Panc1 (cell line): Measurements from ENCODE around the gene TBC1D2B. TPM values are rescaled to one million over a fixed set of nuclear protein-coding genes. Genes with fewer than 3 reads are reported as not detected.

Experiments used
- ATAC-seq: fragments of 200-7000 bp; cut with Tn5 transposase; 2 replicates; pipeline ENCODE4 v1.9.1; 2020; ENCODE audit warnings: mild to moderate bottlenecking, moderate library complexity
- BruUV-seq: library from RNA; stranded (reverse); fragments of 400-500 nt; replicated peaks from 2 replicates; lab custom pipeline; 2021; lab: Mats Ljungman, UMichigan
- CTCF ChIA-PET: fragments of 300-600 bp; sonication (Branson Sonifier 250); formaldehyde crosslinking; loops from one replicate; lab custom pipeline; 2022; ENCODE audit warnings: antibody characterized with exemption; lab: Charles Lee
- POLR2A ChIA-PET: fragments of 300-600 bp; sonication (Branson Sonifier 250); formaldehyde crosslinking; loops from one replicate; lab custom pipeline; 2022; ENCODE audit warnings: antibody characterized with exemption; lab: Charles Lee
- DNase-seq: peaks from one replicate; pipeline ENCODE4 v3.0.0-alpha.2; 2010; ENCODE audit warnings: low read depth, low spot score
- H3K27ac ChIP-seq: 2 replicates; pipeline ENCODE4 v1.5.1; 2011; ENCODE audit warnings: mild to moderate bottlenecking, low read length, inconsistent platforms
- H3K27me3 ChIP-seq: fragments of 200-500 bp; sonication (Bioruptor generic); 2 replicates; pipeline ENCODE4 v1.6.0; 2014; ENCODE audit warnings: low read length, inconsistent platforms; ENCODE audit not compliant: control insufficient read depth, insufficient read depth
- H3K36me3 ChIP-seq: fragments of 200-500 bp; sonication (Bioruptor generic); 2 replicates; pipeline ENCODE4 v1.5.1; 2014; ENCODE audit warnings: inconsistent platforms, mild to moderate bottlenecking, low read length, moderate library complexity; ENCODE audit not compliant: control insufficient read depth, insufficient read depth
- H3K4me1 ChIP-seq: 2 replicates; pipeline ENCODE4 v1.5.1; 2011; ENCODE audit warnings: inconsistent platforms, mild to moderate bottlenecking, low read length, moderate library complexity; ENCODE audit not compliant: control insufficient read depth, insufficient read depth
- H3K4me3 ChIP-seq, 2 experiments: 2 replicates each; pipeline ENCODE4 v1.5.1; 2011 to 2012; ENCODE audit warnings: low read depth in 2 of 2, low read length in 2 of 2, mild to moderate bottlenecking in 2 of 2, inconsistent platforms in 1 of 2, moderate library complexity in 1 of 2
- H3K9me3 ChIP-seq: fragments of 200-500 bp; sonication (Bioruptor generic); 2 replicates; pipeline ENCODE4 v1.5.1; 2014; ENCODE audit warnings: low read depth, mild to moderate bottlenecking, inconsistent platforms, low read length, moderate library complexity; ENCODE audit not compliant: control insufficient read depth, insufficient read depth
- TCF7L2 ChIP-seq: IDR thresholded peaks from 2 replicates; pipeline ENCODE4 v1.6.1; 2011; ENCODE audit warnings: mild to moderate bottlenecking, low read depth, low read length, inconsistent platforms
- in situ Hi-C: cut with HindIII; loops from 2 replicates; pipeline ENCODE4 v1.10.0; 2016; ENCODE audit warnings: low sequenced_read_pairs, low pct_unique_long_range_greater_than_20kb
- intact Hi-C: fragments of 100-400 bp; cut with micrococcal nuclease; formaldehyde crosslinking; loops from one replicate; pipeline ENCODE4 v1.10.0; 2022; ENCODE audit not compliant: unreplicated experiment
- total RNA-seq: library from RNA; stranded (reverse); gene quantifications from one replicate; pipeline ENCODE4 v1.2.1, GENCODE V29; 2021; ENCODE audit not compliant: unreplicated experiment

Gene TBC1D2B
- total RNA-seq, 1 experiment from 2014 or later = 59.3 TPM

DNA sequence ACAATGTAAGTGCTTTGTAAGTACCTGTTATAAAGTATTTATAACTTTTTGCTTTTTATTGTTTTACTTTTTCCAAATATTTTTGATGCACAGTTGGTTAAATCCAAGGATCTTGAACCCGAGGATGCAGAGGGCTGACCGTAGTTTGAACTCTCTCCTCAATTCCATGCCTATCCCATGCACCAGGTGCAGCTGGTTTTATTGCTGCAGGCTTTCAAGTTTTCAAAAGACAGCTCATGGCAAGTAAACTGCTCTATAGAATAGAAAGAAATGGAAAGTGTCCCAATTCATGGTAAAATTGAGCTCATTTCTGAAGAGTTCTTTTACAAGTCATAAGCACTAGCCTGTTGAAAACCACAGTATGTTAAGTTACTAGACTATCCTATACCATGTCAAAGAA lies 131.9 kb downstream of the TBC1D2B start:
- Histone ChIP-seq H3K9me3 (no peaks in the 10 kb centered on the region), H3K27me3 (no peaks in the 10 kb centered on the region), H3K27ac (0 out of 2 replicates have a peak overlapping the region, but pooled peaks have one; percentile 86), H3K36me3 (no peaks in the 10 kb centered on the region), H3K4me3 (no peak overlapping the region), H3K4me1 (peaks cover 11% of the 10 kb centered on the region)
- ATAC-seq (no peak), DNase-seq (no peak)
- POLR2A ChIA-PET = no interaction called here
- intact Hi-C loops = no loop called here
- TF ChIP-seq TCF7L2 = no peak
- CTCF ChIA-PET = no interaction called here
- in situ Hi-C loops = no loop called here
- BruUV-seq = no TSS peak

Other genes with a start within 250 kb of the TBC1D2B start
- gene SH2D7, start 14.8 kb upstream of the TBC1D2B start, total RNA-seq = not detected
- gene CIB2, start 53.7 kb upstream of the TBC1D2B start, total RNA-seq = 37.3 TPM
- gene IDH3A, start 71.7 kb upstream of the TBC1D2B start, total RNA-seq = 116 TPM
- gene ACSBG1, start 156.9 kb upstream of the TBC1D2B start, total RNA-seq = 0.31 TPM
- gene DNAJA4, start 186.9 kb upstream of the TBC1D2B start, total RNA-seq = 11.1 TPM
- gene SKIC8, start 221.9 kb upstream of the TBC1D2B start, total RNA-seq = 66.3 TPM